Measurements from ENCODE around the gene ZSCAN30. TPM values are rescaled to one million over a fixed set of nuclear protein-coding genes. Genes with fewer than 3 reads are reported as not detected.
"Not testable (repeated sequence)": the region's sequence is repeated elsewhere in the genome, so short reads cannot be mapped to it uniquely, and the experiment has no call there.

The ZSCAN30 gene
- polyA plus RNA-seq, 3 donors from 2014 or later = 3.4 to 4.7 TPM; not detected in 1

- Mint-ChIP-seq H3K27me3 (ENCODE audit: low read depth in 3 of 3) (peaks cover 8 to 16% (median 15%) of the 10 kb centered on the region in 3 donors), H3K4me1 (peaks cover 10 to 26% of the 10 kb centered on the region in 2 donors), H3K36me3 (peaks cover 29 to 39% (median 37%) of the 10 kb centered on the region in 3 donors), H3K4me3 (peak overlapping the region; percentile 96 to 99 (median 97)), H3K27ac (peak overlapping the region; percentile 97 to 99 (median 98)), H3K9me3 (no peaks in the 10 kb centered on the region)
- DNase-seq = peak; percentile 10 to 19 (median 15)
These were observed 48.6 kb downstream of the ZSCAN30 start for GRCh38 chr18:35241448-35241804.

DNA sequence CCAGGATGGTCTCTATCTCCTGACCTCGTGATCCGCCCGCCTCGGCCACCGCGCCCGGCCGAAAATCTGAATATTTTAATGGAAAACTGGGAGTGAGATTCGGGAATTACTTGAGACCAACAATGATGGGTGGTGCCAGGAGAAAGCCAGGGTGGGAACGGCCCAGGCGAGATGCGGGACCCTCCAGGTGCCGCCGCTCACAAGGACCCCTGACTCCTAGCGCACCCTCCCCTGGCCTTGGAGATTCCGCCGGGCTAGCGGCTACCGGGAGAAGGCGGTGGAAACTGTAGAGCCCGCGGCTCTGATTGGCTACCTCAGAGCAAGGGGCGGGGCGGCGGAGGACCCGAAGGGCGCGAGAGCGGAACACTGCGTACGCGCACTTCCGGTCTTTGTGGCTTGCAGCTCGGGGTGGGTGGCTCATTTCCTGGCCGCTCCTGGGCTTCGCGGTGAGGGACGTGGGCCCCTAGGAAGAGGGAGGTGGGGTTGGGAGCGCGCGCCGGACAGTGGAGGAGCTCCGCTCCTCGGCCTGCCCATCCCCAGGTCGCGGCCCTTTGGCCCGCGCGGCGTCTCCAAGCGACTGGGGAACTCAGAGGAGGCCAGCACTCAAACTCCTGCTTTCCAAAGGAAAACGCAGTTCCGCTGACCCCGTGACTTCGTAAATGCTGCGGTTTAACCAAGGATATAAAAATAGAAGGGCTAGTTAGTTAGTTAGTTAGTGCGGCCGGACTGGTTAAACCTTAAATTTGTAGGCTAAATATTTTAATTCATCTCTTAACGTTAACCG is 49.2 kb downstream of the ZSCAN30 start, which contains the start of gene ZNF397:
TSS of gene ZNF397 (plus strand) at position 371 of the 784 bp plus-strand sequence. CDS start 1,437 bp downstream, outside the sequence.
- peaks cover 8 to 16% (median 15%) of the 10 kb centered on the region in 3 donors for H3K27me3 Mint-ChIP-seq (ENCODE audit: low read depth in 3 of 3)
- peak; percentile 95 to 96 (median 95) for DNase-seq
- H3K4me1 Mint-ChIP-seq = peaks cover 10 to 26% of the 10 kb centered on the region in 2 donors
- peaks cover 24 to 33% (median 31%) of the 10 kb centered on the region in 3 donors for H3K36me3 Mint-ChIP-seq
- H3K27ac Mint-ChIP-seq = peak within 1 kb of the TSS; percentile 97 to 99 (median 98)
- H3K4me3 Mint-ChIP-seq = peak within 1 kb of the TSS; percentile 96 to 99 (median 97)
- H3K9me3 Mint-ChIP-seq = no peaks in the 10 kb centered on the region

DNA sequence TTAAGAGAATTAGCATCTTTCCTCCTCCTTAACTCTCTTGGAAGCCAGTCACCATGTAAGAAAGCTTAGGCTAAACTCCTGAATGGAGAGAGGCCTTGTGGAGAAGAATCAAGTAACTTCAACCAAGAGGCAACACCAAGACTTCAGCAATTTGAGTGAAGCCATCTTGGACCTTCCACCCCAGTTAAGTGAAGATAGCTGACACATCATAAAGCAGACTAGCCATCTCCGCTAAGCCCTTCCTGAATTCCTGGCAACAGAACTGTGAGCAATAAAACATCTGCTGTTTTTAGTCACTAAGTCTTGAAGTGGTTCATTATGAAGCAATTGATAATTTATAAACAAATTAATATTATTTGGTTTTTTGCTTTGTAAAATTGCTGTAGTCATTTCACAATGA is 50.7 kb downstream of the ZSCAN30 start:
- DNase-seq = no peak
- Mint-ChIP-seq H3K4me3 (peak overlapping the region in 4 of 5 donors; percentile 7 to 58 (median 51)), H3K36me3 (peaks cover 9 to 18% (median 15%) of the 10 kb centered on the region in 3 donors), H3K27me3 (ENCODE audit: low read depth in 3 of 3) (peaks cover 8 to 16% (median 15%) of the 10 kb centered on the region in 3 donors), H3K4me1 (peaks cover 10 to 19% of the 10 kb centered on the region in 2 donors), H3K27ac (peak overlapping the region in 3 of 6 donors; percentile 22 to 67 (median 38)), H3K9me3 (no peaks in the 10 kb centered on the region)

DNA sequence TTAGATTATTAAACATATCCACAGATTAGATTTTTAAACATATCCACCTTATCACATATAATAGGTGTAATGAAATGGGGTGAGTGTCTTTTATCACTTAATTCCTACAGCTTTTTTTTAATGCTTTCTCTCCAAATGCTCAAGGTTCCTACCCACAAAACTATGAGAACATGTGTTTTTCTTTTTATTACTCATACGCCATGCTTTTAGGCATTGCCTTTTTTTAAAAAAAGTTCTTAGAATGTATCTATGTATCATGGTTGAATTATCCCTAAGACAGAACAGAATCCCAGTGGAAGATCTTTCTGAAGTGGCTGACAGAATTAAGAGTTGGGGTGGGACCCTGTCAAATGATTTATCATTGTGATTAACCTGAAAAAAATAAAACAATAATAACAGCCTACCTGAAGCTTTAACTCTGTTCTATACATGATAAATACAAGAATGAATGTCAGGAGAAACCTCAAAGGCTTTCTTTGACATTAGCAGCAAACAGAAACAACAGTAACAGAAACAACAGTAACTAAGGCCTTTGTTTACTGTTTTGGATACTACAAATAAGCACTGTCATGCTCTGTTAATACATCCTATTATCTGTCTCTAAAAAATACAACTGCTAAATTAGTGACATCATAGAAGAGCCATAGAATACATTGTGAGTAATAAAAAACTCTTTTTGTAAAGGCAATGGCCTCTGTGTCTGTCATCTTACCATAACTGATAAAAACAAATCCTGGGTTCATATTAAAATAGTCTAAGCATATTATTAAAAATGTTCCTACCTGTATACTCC is 53.3 kb downstream of the ZSCAN30 start:
- Mint-ChIP-seq H3K9me3 (no peaks in the 10 kb centered on the region), H3K27ac (no peak overlapping the region), H3K27me3 (ENCODE audit: low read depth in 3 of 3) (peaks cover 8 to 16% (median 15%) of the 10 kb centered on the region in 3 donors), H3K36me3 (no peaks in the 10 kb centered on the region), H3K4me3 (no peak overlapping the region), H3K4me1 (peaks cover 6 to 10% of the 10 kb centered on the region in 2 donors)
- no peak for DNase-seq

GRCh38 chr18:35231052-35231451 is 59.0 kb downstream of the ZSCAN30 start:
- peaks cover 3 to 5% of the 10 kb centered on the region in 2 donors for H3K4me1 Mint-ChIP-seq
- no peaks in the 10 kb centered on the region for H3K36me3 Mint-ChIP-seq
- H3K27ac Mint-ChIP-seq = no peak overlapping the region
- DNase-seq = peak; percentile 74 to 78 (median 75)
- H3K4me3 Mint-ChIP-seq = peak overlapping the region; percentile 28 to 67 (median 40)
- H3K27me3 Mint-ChIP-seq (ENCODE audit: low read depth in 3 of 3) = no peaks in the 10 kb centered on the region
- H3K9me3 Mint-ChIP-seq = no peaks in the 10 kb centered on the region

DNA sequence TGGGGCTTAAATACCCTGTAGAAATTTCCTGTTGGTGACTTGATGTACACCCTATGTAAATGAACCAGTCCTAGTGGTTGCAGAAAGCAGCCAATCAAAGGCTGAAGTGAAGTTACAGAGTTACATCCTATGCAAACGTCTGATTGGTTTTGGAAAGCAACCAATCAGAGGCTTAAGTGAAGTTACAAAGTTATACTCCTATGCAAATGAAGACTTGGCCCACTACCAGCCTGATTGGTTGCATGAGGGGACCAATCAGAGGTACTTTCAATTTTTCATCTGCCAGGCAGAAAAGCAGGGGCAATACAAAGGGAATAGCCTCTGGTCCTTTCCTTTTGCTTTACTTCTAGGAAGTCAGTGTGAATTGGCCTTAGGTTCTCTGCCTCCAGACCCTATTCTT is 62.8 kb downstream of the ZSCAN30 start:
- no peak overlapping the region for H3K27ac Mint-ChIP-seq
- H3K4me3 Mint-ChIP-seq = no peak overlapping the region
- H3K36me3 Mint-ChIP-seq = no peaks in the 10 kb centered on the region
- no peaks in the 10 kb centered on the region for H3K27me3 Mint-ChIP-seq (ENCODE audit: low read depth in 3 of 3)
- H3K9me3 Mint-ChIP-seq = no peaks in the 10 kb centered on the region
- DNase-seq = no peak
- peaks cover 3 to 5% of the 10 kb centered on the region in 2 donors for H3K4me1 Mint-ChIP-seq

- H3K4me3 Mint-ChIP-seq = no peak overlapping the region
- no peaks in the 10 kb centered on the region for H3K27me3 Mint-ChIP-seq (ENCODE audit: low read depth in 3 of 3)
- H3K27ac Mint-ChIP-seq = no peak overlapping the region
- H3K36me3 Mint-ChIP-seq = no peaks in the 10 kb centered on the region
- H3K4me1 Mint-ChIP-seq = no peaks in the 10 kb centered on the region
- no peak for DNase-seq
- H3K9me3 Mint-ChIP-seq = no peaks in the 10 kb centered on the region
These were observed 66.2 kb downstream of the ZSCAN30 start for GRCh38 chr18:35223797-35224196.

GRCh38 chr18:35220424-35220823 is 69.6 kb downstream of the ZSCAN30 start:
- Mint-ChIP-seq H3K36me3 (no peaks in the 10 kb centered on the region), H3K27ac (no peak overlapping the region), H3K9me3 (no peaks in the 10 kb centered on the region), H3K4me3 (no peak overlapping the region), H3K4me1 (no peaks in the 10 kb centered on the region), H3K27me3 (ENCODE audit: low read depth in 3 of 3) (peaks cover 0 to 9% (median 4%) of the 10 kb centered on the region in 3 donors)
- no peak for DNase-seq

- H3K9me3 Mint-ChIP-seq; H3K4me3 Mint-ChIP-seq; H3K36me3 Mint-ChIP-seq; H3K27ac Mint-ChIP-seq; DNase-seq; H3K27me3 Mint-ChIP-seq (ENCODE audit: low read depth in 3 of 3); H3K4me1 Mint-ChIP-seq: not testable (repeated sequence)
These were observed 70.7 kb downstream of the ZSCAN30 start for GRCh38 chr18:35219331-35219730.

GRCh38 chr18:35216611-35217010 is 73.4 kb downstream of the ZSCAN30 start:
- H3K27ac Mint-ChIP-seq = peak overlapping the region in 1 of 6 donors; percentile 25
- not testable (repeated sequence) for H3K27me3 Mint-ChIP-seq (ENCODE audit: low read depth in 3 of 3); DNase-seq; H3K4me3 Mint-ChIP-seq; H3K36me3 Mint-ChIP-seq; H3K9me3 Mint-ChIP-seq
- H3K4me1 Mint-ChIP-seq = peaks cover 4 to 14% of the 10 kb centered on the region in 2 donors

GRCh38 chr18:35215026-35215425 is 75.0 kb downstream of the ZSCAN30 start:
- H3K27me3 Mint-ChIP-seq (ENCODE audit: low read depth in 3 of 3) = peaks cover 0 to 9% (median 4%) of the 10 kb centered on the region in 3 donors
- H3K9me3 Mint-ChIP-seq = peaks cover 0 to 3% (median 0%) of the 10 kb centered on the region in 6 donors
- peaks cover 4 to 14% of the 10 kb centered on the region in 2 donors for H3K4me1 Mint-ChIP-seq
- no peaks in the 10 kb centered on the region for H3K36me3 Mint-ChIP-seq
- DNase-seq = no peak
- no peak overlapping the region for H3K27ac Mint-ChIP-seq
- no peak overlapping the region for H3K4me3 Mint-ChIP-seq

- H3K36me3 Mint-ChIP-seq; DNase-seq; H3K4me3 Mint-ChIP-seq; H3K27me3 Mint-ChIP-seq (ENCODE audit: low read depth in 3 of 3); H3K4me1 Mint-ChIP-seq; H3K27ac Mint-ChIP-seq: not testable (repeated sequence)
- H3K9me3 Mint-ChIP-seq = peaks cover 0 to 11% (median 0%) of the 10 kb centered on the region in 6 donors
These were observed 84.1 kb downstream of the ZSCAN30 start for GRCh38 chr18:35205746-35206458.

DNA sequence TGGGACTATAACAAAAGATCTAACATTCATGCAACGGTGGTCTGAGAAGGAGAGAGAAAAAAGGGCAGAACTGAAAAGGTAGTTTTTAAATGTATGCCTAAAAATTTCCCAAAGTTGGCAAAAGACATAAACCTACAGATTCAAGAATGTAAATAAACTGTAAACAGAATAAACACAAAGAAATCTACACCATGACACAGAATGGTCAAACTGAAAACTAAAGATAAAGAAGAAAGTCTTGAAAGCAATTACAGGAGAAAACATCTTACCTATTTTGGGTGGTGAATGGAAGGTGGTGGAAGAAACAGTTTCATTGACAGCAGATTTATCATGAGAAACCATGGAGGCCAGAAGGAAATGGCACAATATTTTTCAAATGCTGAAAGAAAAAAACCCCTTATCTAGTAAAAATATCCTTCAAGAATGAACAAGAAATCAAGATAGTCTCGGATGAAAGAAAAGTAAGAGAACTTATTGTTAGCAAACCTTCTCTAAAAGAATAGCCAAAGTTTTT is 84.8 kb downstream of the ZSCAN30 start:
- H3K9me3 Mint-ChIP-seq = peaks cover 0 to 11% (median 0%) of the 10 kb centered on the region in 6 donors
- peaks cover 0 to 5% (median 0%) of the 10 kb centered on the region in 3 donors for H3K27me3 Mint-ChIP-seq (ENCODE audit: low read depth in 3 of 3)
- H3K4me3 Mint-ChIP-seq = no peak overlapping the region
- no peaks in the 10 kb centered on the region for H3K4me1 Mint-ChIP-seq
- no peak overlapping the region for H3K27ac Mint-ChIP-seq
- DNase-seq = no peak
- peaks cover 0 to 6% (median 5%) of the 10 kb centered on the region in 3 donors for H3K36me3 Mint-ChIP-seq

All from immature natural killer cell (primary cell).